ENCODE results near the gene EIF2S1.

EIF2S1 gene

DNA sequence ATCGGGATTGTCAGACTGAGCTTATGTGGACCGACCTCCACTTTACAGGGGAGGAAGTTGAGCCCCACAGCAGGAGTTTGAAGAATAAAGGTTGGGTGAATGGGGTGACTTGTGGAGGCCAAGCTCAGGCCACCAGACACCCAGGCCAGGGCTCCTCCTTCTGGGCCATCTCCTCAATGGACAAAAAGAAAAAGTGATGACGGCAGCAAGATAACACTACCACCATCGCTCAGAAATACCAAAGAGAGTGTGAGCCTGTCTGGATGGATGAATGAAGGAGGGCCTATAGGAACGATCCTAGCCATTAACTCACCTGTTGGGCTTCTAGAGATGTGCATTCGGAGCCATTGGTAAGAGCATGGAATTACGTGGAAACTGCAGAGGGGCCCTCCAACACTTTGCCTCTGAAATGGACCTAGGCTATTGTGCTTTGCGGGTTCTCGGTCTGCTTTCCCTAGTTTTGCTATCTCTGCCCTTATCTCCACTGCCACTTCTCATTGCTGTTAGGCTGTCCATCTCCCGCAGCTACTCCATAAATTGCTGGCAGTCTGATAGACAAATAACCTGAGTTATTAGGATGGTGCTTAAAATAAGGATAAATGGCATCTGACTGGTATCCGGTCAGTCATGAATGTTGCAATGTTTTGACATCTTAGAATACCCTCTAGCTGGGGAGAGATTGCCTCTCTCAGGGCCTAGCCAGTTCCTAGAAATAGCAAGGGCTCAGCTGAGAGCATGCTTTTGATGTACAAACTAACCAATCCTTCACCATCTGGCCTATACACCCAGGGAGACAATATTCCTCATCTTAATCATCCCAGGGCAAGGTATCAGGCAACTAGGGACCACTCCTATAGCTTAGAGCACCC is 61.5 kb downstream of the EIF2S1 start:
- in situ Hi-C loops (cut with HindIII; ENCODE audit: low pct_unique_long_range_greater_than_20kb, low sequenced_read_pairs) = no loop called here
- no peak for TF ChIP-seq JUND (IDR thresholded peaks at IDR 0.05; ENCODE audit: low read depth)
- DNase-seq (ENCODE audit: low read depth in 1 of 2, low spot score in 1 of 2) = no peak

DNA sequence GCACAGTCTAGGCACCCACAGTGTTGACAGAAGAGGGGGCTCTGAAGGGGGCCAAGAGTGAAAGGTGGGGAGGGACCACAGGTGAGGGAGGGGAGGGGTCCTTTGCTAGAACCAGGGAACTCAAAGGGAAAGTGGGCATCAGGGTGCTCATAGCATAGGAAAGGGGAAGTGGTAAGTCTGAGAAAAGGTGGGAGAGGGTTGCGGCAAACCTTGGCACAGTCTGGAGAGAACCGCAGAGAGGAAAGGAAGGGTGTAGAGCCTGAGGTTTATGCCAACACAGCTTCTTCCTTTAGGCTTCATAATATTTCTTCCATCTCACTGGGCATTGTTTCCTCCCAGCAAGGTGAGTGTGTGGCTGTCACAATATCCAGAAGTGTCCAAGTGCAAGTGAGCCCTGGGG is 63.3 kb downstream of the EIF2S1 start:
- TF ChIP-seq JUND (IDR thresholded peaks at IDR 0.05; ENCODE audit: low read depth) = no peak
- DNase-seq (ENCODE audit: low read depth in 1 of 2, low spot score in 1 of 2) = no peak
- in situ Hi-C loops (cut with HindIII; ENCODE audit: low pct_unique_long_range_greater_than_20kb, low sequenced_read_pairs) = no loop called here

DNA sequence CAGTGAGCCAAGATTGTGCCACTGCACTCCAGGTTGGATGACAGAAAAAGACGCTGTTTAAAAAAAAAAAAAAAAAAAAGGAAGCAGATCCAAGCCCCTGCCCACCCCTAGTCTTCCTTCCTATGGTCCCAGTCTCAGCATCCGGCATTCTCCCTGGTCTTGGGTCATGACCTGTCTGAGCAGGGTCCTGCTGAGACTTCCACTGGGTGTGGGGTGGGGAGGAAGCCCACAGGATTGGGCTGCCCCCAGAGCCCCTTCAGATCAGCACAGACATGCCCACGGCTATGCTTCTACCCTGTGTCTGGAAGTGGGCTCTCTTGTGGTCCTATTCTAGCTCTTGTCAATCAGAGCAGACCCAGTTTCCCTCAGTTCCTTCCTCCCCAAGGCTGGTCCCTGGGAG is 64.4 kb downstream of the EIF2S1 start:
- no peak for DNase-seq (ENCODE audit: low read depth in 1 of 2, low spot score in 1 of 2)
- in situ Hi-C loops (cut with HindIII; ENCODE audit: low pct_unique_long_range_greater_than_20kb, low sequenced_read_pairs) = no loop called here
- TF ChIP-seq JUND (IDR thresholded peaks at IDR 0.05; ENCODE audit: low read depth) = no peak

DNA sequence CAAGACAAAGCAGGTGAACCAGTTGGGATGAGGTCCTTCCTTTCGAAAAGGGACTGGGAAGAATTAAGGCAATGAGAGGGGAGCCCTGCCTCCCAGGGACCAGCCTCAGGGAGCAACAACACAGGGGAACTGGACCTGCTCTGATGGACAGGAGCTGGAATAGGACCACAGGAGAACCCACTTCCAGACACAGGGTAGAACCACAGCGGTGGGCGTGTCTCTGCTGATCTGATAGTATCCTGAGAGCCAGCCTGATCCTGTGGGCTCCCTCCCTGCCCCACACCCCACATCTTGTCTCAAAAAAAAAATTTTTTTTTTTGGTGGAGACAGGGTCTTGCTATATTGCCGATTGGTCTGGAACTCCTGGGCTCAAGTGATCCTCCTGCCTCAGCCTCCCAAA is 65.5 kb downstream of the EIF2S1 start:
- in situ Hi-C loops (cut with HindIII; ENCODE audit: low pct_unique_long_range_greater_than_20kb, low sequenced_read_pairs) = loop anchor here (25.0 kb wide), 1 partner anchor 162 kb away; no protein-coding TSS in a partner anchor
- no peak for TF ChIP-seq JUND (IDR thresholded peaks at IDR 0.05; ENCODE audit: low read depth)
- no peak for DNase-seq (ENCODE audit: low read depth in 1 of 2, low spot score in 1 of 2)

DNA sequence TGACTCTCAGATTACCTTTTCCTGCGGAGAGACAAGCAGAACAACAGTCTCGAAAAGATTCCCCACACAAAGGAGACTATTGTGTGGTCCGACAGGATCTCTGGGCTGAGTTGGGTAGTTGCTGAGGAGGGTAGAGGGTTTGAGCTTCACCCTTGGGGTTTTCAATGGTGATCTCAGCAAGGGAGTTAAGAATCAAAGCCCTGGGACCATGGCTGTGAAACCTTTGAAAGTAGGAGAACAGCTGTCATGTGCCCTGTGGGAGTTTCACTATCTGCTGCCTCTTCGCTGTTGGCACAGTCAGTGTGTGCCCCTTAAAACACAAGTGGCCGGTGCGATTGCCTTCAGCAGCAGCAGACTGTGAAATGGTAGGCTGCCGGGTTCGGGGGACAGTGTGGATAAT is 66.0 kb downstream of the EIF2S1 start:
- TF ChIP-seq JUND (IDR thresholded peaks at IDR 0.05; ENCODE audit: low read depth) = no peak
- no peak for DNase-seq (ENCODE audit: low read depth in 1 of 2, low spot score in 1 of 2)
- in situ Hi-C loops (cut with HindIII; ENCODE audit: low pct_unique_long_range_greater_than_20kb, low sequenced_read_pairs) = loop anchor here (25.0 kb wide), 1 partner anchor 161 kb away; no protein-coding TSS in a partner anchor

DNA sequence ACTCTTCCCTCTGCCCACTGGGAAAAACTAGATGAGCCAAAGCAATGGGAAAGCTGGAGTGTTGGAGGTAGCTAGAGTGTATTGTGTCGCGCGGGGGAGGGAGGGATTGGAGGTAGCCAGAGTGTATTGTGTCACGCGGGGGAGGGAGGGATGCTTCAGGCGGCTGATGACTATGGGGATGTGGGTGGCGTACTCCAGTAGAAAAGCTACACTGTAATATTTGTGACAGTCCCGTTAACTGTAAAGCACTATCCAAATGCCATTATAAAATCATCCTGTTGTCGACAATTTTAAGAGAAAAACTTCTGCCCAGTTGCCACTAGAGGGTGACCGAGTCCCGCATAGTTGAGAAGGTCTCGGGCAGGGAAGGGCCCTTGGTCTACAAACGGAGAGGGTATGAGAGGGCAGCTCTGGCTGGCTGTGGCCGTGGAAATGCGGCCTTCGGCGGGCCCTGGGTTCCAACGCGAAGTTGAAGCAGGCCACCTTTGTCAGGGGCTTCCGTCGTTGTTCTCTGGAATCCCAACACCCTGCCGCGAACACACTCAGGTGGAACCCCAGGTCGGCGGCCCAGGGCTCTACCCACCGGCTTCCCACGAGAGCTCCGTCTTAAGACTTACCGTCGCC is 67.0 kb downstream of the EIF2S1 start:
- peak; percentile 84 to 93 for DNase-seq (ENCODE audit: low read depth in 1 of 2, low spot score in 1 of 2)
- no peak for TF ChIP-seq JUND (IDR thresholded peaks at IDR 0.05; ENCODE audit: low read depth)
- in situ Hi-C loops (cut with HindIII; ENCODE audit: low pct_unique_long_range_greater_than_20kb, low sequenced_read_pairs) = loop anchor here (25.0 kb wide), 1 partner anchor 160 kb away; no protein-coding TSS in a partner anchor

DNA sequence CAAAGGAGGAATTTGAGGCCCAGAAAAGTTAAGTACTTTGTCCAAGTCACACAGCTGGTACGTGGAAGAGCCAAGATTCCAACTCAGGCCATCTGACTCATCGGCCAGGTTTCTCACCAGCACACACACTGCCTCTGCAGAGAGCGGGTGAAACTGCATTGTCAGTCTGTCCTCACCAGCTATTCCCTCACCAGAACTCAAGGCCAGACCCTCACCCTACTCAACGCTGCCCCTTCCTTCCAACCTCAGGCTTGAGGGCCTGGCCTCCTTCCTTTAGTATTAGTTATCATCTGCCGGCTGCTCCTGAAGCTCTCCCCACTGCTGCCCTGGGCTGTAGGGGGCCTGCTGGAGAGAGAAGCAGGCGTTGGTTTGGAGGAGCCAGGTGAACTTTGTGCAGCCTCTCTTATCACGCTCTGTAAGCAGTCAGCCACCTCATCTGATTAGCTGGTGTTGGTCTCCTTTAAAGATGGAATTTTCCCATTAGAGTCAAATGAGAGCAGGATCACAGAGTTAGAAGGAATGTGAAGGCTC is 68.4 kb downstream of the EIF2S1 start:
- in situ Hi-C loops (cut with HindIII; ENCODE audit: low pct_unique_long_range_greater_than_20kb, low sequenced_read_pairs) = loop anchor here (25.0 kb wide), 1 partner anchor 159 kb away; no protein-coding TSS in a partner anchor
- no peak for TF ChIP-seq JUND (IDR thresholded peaks at IDR 0.05; ENCODE audit: low read depth)
- DNase-seq (ENCODE audit: low read depth in 1 of 2, low spot score in 1 of 2) = peak in 1 of 2 experiments; percentile 39

DNA sequence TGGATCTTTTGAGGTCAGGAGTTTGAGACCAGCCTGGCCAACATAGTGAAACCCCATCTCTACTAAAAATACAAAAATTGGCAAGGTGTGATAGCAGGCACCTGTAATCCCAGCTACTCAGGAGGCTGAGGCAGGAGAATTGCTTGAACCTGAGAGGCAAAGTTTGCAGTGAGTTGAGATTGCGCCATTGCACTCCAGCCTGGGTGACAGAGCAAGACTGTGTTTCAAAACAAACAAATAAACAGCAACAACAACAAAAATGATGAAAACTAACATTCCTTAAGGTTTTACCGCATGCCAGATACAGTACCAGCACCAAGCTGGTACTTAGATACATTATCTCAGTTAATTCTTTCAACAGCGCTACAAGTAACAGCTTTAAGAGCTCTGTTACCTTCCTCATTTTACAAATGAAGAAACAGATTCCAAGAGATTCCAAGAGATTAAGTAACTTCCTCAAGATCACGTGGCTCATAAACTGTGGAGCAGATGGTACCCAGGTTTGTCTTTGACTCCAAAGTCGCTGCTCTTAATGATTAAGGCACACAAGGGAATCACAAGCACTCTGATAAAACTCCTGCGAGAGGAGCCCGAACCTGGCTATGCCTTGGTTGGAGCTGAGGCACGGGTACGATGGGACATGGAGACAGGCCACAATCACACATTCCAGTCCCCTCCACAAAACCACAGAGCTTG is 69.5 kb downstream of the EIF2S1 start:
- TF ChIP-seq JUND (IDR thresholded peaks at IDR 0.05; ENCODE audit: low read depth) = no peak
- in situ Hi-C loops (cut with HindIII; ENCODE audit: low pct_unique_long_range_greater_than_20kb, low sequenced_read_pairs) = loop anchor here (25.0 kb wide), 1 partner anchor 158 kb away; no protein-coding TSS in a partner anchor
- no peak for DNase-seq (ENCODE audit: low read depth in 1 of 2, low spot score in 1 of 2)

DNA sequence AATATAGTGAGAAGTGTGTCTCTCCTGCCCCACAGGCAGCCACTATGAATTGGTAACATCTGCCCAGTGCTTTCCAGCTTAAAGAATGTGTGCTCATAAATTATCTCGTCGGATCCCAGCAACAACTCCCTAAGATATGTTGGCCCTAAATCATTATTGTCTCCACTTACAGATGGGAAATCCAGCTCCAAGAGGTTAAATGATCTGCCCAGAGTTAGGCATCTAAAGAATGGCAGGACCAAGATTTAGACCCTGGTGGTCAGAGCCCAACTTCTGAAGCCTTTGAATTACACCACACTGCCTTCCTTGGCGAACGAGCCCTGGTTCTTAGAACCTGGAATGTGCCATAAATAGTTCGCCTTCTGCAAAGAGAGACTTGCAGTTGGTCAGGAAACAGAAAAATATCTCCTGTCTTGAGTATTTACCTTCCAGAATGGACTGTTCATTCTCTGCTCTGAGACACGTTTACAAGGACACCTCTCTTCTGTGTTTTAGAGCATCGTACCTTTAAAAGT is 72.0 kb downstream of the EIF2S1 start:
- TF ChIP-seq JUND (IDR thresholded peaks at IDR 0.05; ENCODE audit: low read depth) = no peak
- in situ Hi-C loops (cut with HindIII; ENCODE audit: low pct_unique_long_range_greater_than_20kb, low sequenced_read_pairs) = loop anchor here (25.0 kb wide), 1 partner anchor 155 kb away; no protein-coding TSS in a partner anchor
- DNase-seq (ENCODE audit: low read depth in 1 of 2, low spot score in 1 of 2) = no peak

DNA sequence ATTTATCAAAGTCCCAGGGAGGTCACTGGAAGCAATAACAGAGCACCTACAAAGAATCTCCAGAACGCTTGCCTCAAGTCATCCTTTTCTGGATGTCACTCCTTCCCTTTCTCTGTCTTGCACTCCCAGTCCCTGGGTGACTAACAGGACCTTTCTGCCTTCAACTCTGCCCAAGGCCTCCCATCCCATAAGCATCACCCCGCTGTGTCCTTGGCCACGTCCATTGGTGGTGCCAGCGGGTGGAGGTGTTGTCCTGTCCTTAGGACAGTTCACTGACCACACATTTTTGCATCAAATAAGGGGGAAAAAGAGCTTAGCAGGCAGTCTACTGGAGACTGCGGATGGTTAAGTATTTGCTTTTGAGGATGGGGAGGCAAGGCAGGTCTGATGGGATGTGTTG is 75.5 kb downstream of the EIF2S1 start:
- TF ChIP-seq JUND (IDR thresholded peaks at IDR 0.05; ENCODE audit: low read depth) = no peak
- in situ Hi-C loops (cut with HindIII; ENCODE audit: low pct_unique_long_range_greater_than_20kb, low sequenced_read_pairs) = loop anchor here (25.0 kb wide), 1 partner anchor 152 kb away; no protein-coding TSS in a partner anchor
- DNase-seq (ENCODE audit: low read depth in 1 of 2, low spot score in 1 of 2) = no peak
